IPS-20b (cell line): ENCODE results near the gene SPANXN5.
"Not testable (repeated sequence)": the region's sequence is repeated elsewhere in the genome, so short reads cannot be mapped to it uniquely, and the experiment has no call there.

Source experiments
- H3K27ac ChIP-seq: one replicate; pipeline ENCODE4 v1.5.1; 2013; ENCODE audit warnings: low read length
- H3K27me3 ChIP-seq: 2 replicates; pipeline ENCODE4 v1.6.1; 2013; ENCODE audit warnings: mild to moderate bottlenecking, low read length, inconsistent platforms; ENCODE audit not compliant: insufficient read depth
- H3K36me3 ChIP-seq: 2 replicates; pipeline ENCODE4 v1.6.1; 2013; ENCODE audit warnings: low read depth, mild to moderate bottlenecking, inconsistent platforms, low read length, moderate library complexity; ENCODE audit not compliant: insufficient read depth
- H3K4me1 ChIP-seq: 2 replicates; pipeline ENCODE4 v1.6.1; 2013; ENCODE audit warnings: mild to moderate bottlenecking, control low read depth, inconsistent platforms, low read length, moderate library complexity; ENCODE audit not compliant: insufficient read depth
- H3K4me3 ChIP-seq: 2 replicates; pipeline ENCODE4 v1.5.1; 2013; ENCODE audit warnings: mild to moderate bottlenecking, low read length, inconsistent platforms
- H3K9ac ChIP-seq: 2 replicates; pipeline ENCODE4 v1.6.1; 2013; ENCODE audit warnings: low read depth, mild to moderate bottlenecking, inconsistent platforms, low read length, moderate library complexity
- H3K9me3 ChIP-seq: 2 replicates; pipeline ENCODE4 v1.6.1; 2013; ENCODE audit warnings: mild to moderate bottlenecking, low read depth, low read length, inconsistent platforms; ENCODE audit not compliant: insufficient read depth

Gene SPANXN5, protein sequence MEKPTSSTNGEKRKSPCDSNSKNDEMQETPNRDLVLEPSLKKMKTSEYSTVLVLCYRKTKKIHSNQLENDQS

DNA sequence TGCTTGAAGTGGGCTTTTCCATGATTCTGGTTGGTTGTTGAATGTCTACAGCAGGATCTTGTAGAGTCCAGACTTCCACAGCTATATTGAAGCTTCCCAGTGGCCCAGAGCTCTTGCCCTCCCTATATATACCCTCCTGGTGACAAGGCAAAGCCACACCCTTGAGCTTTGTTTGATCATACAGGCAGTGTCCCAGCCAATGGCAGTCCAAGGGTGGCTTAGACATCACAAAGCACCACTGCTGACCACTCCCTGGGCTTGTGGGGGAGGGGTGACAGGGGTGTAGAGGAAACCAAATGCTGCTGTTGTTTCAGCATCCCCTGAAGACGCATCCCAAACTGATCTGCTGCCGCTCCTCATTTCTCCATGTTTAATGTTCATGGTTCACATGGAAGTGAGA, at the start of gene SPANXN5:
Gene SPANXN5, minus strand, starts transcription at position 101 of the 400 bp plus-strand sequence. Its CDS starts 79 bp downstream, at position 22.
- not testable (repeated sequence) for H3K27me3 ChIP-seq, H3K4me1 ChIP-seq

DNA sequence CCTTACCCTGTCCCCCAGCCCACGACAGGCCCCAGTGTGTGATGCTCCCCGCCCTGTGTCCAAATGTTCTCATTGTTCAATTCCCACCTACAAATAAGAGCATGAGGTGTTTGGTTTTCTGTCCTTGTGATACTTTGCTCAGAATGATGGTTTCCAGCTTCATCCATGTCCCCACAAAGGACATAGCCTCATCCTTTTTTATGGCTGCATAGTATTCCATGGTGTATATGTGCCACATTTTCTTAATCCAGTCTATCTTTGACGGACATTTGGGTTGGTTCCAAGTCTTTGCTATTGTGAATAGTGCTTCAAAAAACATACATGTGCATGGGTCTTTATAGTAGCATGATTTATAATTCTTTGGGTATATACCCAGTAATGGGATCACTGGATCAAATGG, 46.4 kb upstream of the SPANXN5 start:
- H3K9ac ChIP-seq, H3K27me3 ChIP-seq, H3K4me1 ChIP-seq, H3K27ac ChIP-seq, H3K36me3 ChIP-seq, H3K9me3 ChIP-seq, H3K4me3 ChIP-seq: not testable (repeated sequence)

More for the DNA sequence above, at the start of gene SPANXN5:
- H3K4me3 ChIP-seq, H3K27ac ChIP-seq, H3K36me3 ChIP-seq, H3K9ac ChIP-seq, H3K9me3 ChIP-seq: not testable (repeated sequence)

DNA sequence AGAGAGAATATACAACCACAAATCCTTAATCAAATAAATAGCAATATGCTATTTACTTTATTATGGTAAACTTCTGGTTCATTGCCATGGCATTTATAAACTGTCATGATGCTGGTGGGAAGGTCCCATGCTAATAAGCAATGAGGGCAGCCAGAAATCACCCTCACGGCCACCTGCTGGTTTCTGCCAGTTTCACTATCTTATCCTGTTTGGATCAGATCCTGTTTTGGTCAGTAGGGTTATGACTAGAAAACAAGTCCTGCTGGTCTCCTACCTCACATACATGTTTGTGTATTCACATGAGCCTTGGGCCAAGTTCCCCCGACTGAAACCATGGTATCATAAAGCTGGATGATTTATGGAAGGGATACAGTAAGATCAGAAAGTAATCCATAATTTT, 41.9 kb upstream of the SPANXN5 start:
- no peak overlapping the region for H3K9ac ChIP-seq
- no peaks in the 10 kb centered on the region for H3K36me3 ChIP-seq
- no peaks in the 10 kb centered on the region for H3K27me3 ChIP-seq
- no peaks in the 10 kb centered on the region for H3K4me1 ChIP-seq
- no peak overlapping the region for H3K4me3 ChIP-seq
- H3K9me3 ChIP-seq, result no peaks in the 10 kb centered on the region
- H3K27ac ChIP-seq, result no peak overlapping the region

DNA sequence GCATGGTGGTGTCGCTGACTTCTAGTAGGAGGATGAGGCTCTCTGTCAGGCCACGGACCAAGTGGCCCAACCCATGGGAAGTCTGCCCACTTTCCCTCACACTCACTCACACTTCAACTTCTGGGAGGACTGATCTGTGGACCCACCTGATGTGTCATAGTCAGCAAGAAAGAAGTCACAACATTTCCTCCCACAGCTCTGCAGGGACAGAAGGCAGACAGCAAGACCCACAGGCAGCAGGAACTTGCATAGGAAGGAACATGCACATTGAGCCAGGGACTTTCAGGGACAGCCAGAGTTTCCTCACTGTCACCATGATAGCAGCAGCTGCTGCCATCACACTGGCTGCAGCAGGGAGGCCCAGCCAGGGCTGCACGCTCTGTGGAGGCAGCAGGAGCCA, 33.3 kb upstream of the SPANXN5 start:
- no peaks in the 10 kb centered on the region for H3K4me1 ChIP-seq
- no peak overlapping the region for H3K4me3 ChIP-seq
- no peaks in the 10 kb centered on the region for H3K9me3 ChIP-seq
- H3K27ac ChIP-seq, result no peak overlapping the region
- no peaks in the 10 kb centered on the region for H3K27me3 ChIP-seq
- no peaks in the 10 kb centered on the region for H3K36me3 ChIP-seq
- no peak overlapping the region for H3K9ac ChIP-seq

DNA sequence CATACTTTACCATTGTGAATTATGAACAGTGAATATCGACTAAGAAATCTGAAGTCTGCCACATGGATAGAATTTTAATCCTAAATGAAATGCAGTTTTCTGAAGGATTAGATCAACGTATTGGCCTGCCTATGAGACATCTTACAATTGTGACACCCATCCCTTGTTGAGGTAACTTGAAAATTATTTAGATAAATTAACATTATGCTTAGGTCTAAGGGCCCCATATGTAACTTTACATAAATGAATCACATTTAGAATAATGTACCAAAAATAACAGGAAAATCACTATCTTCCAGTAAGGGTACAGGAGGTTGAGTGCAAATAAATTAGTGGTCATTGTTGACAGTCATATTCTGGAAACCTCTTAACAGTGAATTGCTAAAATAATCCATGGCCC, 27.4 kb upstream of the SPANXN5 start:
- no peak overlapping the region for H3K4me3 ChIP-seq
- H3K27ac ChIP-seq, result no peak overlapping the region
- H3K9me3 ChIP-seq, result no peaks in the 10 kb centered on the region
- no peak overlapping the region for H3K9ac ChIP-seq
- no peaks in the 10 kb centered on the region for H3K36me3 ChIP-seq
- H3K27me3 ChIP-seq, result no peaks in the 10 kb centered on the region
- no peaks in the 10 kb centered on the region for H3K4me1 ChIP-seq

DNA sequence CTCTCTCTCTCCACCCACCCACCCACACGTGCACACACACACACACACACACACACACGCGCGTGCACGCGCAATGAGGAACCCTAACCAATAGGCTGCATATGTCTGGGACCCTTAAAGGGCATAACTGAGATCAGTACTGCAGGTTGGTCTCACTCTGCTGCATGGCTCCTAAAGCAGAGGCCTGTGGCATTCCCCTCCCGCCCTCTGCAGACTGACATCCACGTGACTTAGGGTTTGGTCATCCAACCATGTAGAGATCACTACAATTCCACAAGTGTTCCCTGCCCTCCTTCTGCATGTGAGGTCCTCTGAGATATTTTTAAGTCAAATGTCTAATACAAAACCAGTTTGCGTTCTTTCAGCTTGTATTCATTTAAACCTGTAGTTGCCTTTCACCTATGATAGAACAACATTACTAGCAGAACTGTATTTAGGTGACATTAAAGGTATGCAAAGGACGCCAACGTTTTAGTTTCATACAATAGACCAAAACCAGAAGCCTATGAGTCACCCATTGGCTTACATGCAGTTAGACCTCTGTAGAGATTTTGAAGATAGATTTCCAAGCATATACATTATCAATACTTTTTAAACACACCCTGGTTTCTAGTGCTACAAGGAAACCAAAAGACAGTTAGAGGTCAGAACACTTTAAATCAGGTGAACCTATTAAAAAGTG, 24.0 kb upstream of the SPANXN5 start:
- H3K9me3 ChIP-seq, result no peaks in the 10 kb centered on the region
- H3K36me3 ChIP-seq, result no peaks in the 10 kb centered on the region
- H3K4me3 ChIP-seq, result no peak overlapping the region
- no peak overlapping the region for H3K9ac ChIP-seq
- no peaks in the 10 kb centered on the region for H3K27me3 ChIP-seq
- no peak overlapping the region for H3K27ac ChIP-seq
- no peaks in the 10 kb centered on the region for H3K4me1 ChIP-seq

DNA sequence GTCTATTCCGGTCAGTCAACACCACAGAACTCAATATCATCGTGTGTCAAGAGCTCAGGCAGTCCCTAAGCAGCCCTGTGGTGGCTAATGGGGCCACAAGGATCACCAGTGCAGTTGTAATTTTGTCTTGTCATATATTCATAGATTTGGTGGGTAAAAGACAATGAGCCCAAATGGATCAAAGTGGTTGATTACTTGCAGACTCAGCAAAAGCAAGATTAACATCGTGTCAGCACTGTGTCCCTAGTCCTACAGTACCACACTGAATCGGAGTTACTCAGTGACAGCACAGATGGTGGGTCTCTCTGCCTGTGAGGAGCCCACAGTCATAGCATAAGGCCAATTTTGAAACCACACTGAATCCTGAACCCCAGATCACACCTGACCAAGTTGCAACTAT, 22.6 kb upstream of the SPANXN5 start:
- no peak overlapping the region for H3K9ac ChIP-seq
- H3K27me3 ChIP-seq, result no peaks in the 10 kb centered on the region

DNA sequence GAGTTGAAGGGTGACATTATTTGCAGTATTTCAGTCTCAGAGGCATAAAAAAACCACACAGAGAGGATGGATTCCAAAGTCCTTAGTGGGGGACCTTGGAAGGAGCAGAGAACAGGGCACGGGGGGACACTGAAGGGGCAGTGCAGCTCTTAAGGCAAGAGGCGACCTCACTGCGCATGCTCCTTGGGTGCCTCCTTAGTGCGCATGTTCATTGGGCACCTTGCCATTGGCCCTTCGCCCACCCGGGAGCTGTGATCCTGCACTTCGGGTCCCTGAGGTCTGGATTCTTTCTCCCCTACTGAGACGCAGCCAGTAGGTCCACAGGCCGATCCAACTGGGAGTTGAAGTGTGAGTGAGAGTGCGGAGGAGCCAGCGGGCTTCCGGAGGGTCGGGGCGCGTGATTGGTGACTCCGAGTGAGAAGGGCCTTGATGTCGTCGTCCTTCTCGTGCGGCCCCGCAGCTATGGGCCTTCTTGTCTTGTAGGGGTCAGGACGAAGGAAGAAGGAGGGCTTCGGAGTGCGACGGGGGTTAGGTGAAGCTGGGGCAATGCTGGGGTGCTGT, 13.9 kb upstream of the SPANXN5 start, which contains the start of gene XAGE5:
Gene XAGE5, plus strand, starts transcription at position 223 of the 561 bp plus-strand sequence. CDS start 1,280 bp downstream, outside the sequence.
- H3K9me3 ChIP-seq, result no peaks in the 10 kb centered on the region; the same call in 1 of the 2 replicates
- no peaks in the 10 kb centered on the region for H3K27me3 ChIP-seq
- H3K36me3 ChIP-seq, result no peaks in the 10 kb centered on the region
- no peak within 1 kb of the TSS for H3K4me3 ChIP-seq
- no peak within 1 kb of the TSS for H3K27ac ChIP-seq
- H3K9ac ChIP-seq, result no peak within 1 kb of the TSS
- no peaks in the 10 kb centered on the region for H3K4me1 ChIP-seq

More for the DNA sequence above, 22.6 kb upstream of the SPANXN5 start:
- Histone ChIP-seq H3K36me3 (no peaks in the 10 kb centered on the region), H3K9me3 (no peaks in the 10 kb centered on the region), H3K27ac (no peak overlapping the region), H3K4me1 (no peaks in the 10 kb centered on the region), H3K4me3 (no peak overlapping the region)

DNA sequence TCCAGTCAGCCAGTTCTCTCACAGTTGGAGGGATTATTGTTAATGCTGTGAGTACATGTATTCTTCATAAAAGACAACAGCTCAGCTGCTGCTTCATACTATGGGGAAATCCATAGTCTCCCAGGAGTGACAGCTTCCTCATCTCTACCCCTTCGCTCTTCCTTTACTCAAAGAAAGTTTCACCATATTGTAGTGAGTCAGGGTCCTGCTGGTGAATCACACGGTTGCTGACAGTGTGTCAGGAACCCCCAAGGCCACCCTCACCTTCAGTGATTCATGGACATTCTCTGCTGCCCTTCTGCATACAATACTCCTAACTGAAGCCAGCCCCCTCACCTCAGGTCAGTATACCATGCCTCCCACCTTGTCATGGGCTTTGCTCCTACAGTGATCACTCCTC, 7.6 kb upstream of the SPANXN5 start:
- H3K4me1 ChIP-seq, H3K27me3 ChIP-seq, H3K9me3 ChIP-seq, H3K36me3 ChIP-seq, H3K27ac ChIP-seq, H3K4me3 ChIP-seq, H3K9ac ChIP-seq: not testable (repeated sequence)

DNA sequence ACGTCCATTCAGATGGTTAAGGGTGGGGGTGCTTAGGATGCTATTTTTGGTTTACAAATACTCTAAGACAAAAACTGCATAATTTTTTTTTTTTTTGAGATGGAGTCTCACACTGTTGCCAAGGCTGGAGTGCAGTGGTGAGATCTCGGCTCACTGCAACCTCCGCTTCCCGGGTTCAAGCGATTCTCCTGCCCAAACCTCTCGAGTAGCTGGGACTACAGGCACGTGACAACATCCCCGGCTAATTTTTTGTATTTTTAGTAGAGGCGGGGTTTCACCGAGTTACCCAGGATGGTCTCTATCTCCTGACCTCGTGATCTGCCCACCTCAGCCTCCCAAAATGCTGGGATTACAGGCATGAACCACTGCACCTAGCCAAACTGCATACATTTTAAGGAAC, 23.7 kb downstream of the SPANXN5 start:
- H3K9ac ChIP-seq, H3K4me3 ChIP-seq, H3K36me3 ChIP-seq, H3K27me3 ChIP-seq, H3K9me3 ChIP-seq, H3K4me1 ChIP-seq, H3K27ac ChIP-seq: not testable (repeated sequence)

DNA sequence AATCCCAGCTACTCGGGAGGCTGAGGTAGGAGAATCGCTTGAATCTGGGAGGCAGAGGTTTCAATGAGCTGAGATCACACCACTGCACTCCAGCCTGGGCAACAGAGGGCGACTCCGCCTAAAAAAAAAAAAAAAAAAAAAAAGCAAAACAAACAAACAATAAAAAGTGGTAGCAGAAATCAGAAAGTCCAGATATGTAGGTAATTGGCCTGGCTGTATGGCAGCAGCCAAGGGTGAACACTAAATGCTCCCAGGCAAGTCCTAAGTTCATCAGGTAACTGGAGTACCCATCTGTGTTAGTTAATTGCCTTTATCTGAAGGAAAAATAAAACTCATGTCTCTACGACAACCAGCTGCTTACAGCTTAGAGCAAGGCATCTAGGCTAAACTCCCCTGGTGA, 31.2 kb downstream of the SPANXN5 start:
- H3K27ac ChIP-seq, H3K4me1 ChIP-seq, H3K27me3 ChIP-seq: not testable (repeated sequence)

DNA sequence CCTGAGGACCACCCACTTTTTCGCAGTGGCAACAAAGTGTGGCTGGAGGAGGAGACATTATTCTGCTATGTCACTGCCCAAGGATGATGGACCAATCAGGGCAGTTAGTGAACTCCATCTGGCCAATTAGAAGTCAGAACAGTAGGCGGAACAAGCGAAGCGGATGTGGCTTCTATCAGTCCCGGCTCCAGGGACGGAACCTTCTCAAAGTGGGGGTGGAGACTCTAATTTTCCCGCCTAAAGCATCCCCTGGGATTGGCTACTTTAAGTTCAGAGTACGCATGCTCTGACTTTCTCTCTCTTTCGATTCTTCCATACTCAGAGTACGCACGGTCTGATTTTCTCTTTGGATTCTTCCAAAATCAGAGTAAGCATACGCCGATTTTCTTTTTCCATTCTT, 46.3 kb downstream of the SPANXN5 start, which contains the start of gene SSX2B:
Gene SSX2B, plus strand, starts transcription at position 301 of the 400 bp plus-strand sequence. CDS start 1,429 bp downstream, outside the sequence.
- not testable (repeated sequence) for H3K27me3 ChIP-seq, H3K9ac ChIP-seq, H3K4me1 ChIP-seq, H3K27ac ChIP-seq, H3K4me3 ChIP-seq, H3K36me3 ChIP-seq, H3K9me3 ChIP-seq

More for the DNA sequence above, 31.2 kb downstream of the SPANXN5 start:
- not testable (repeated sequence) for H3K9me3 ChIP-seq, H3K4me3 ChIP-seq, H3K9ac ChIP-seq, H3K36me3 ChIP-seq
